CD4-positive, alpha-beta T cell treated with Interleukin-4 for 4 hours (primary cell): ENCODE data around the gene ASB18.
A peak's percentile ranks its signal among the peaks of the same experiment; 100 is the strongest.

Experiments
- DNase-seq: peaks from one replicate; pipeline ENCODE4 v3.0.0-alpha.2; 2020

The ASB18 gene

GRCh38 chr2:236205867-236206645 is 58.1 kb downstream of the ASB18 start:
- no peak for DNase-seq

DNA sequence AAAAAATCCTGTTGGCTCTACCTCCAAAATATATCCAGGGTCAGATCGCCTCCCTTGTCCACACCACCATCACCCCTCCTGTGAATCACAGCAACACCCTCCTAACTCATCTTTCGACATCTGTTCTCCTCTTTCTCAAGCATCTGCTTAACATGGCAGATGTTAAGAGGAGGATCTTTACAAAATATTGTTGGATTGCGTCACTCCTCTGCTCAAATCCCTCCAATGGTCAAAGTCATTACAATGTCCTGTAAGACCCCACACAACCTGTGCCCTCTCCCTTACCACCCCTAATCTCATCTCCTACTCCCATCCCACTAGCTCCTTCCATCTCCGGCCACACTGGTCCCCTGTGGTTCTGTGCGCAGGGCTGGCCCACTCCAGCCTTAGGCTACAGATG is 59.3 kb downstream of the ASB18 start:
- DNase-seq = no peak

DNA sequence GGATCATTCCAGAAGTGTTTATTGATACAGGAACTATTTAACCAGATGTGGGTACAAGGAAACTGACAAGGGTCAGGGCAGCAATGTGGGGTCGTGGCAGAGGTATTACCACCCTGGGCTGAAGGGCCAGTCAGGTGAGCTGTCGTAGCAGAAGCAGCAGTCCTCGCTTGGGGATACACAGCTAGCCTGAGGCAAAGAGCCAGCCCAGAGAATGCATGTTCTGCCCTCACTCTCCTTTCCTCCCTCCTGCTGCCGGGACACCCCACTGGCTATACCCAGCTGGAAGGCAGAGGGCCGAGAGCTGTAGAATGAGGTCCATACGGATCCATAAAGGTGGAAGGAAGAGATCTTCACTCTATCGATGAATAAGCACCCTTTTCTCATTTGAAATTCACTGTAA is 63.8 kb downstream of the ASB18 start:
- DNase-seq = no peak

DNA sequence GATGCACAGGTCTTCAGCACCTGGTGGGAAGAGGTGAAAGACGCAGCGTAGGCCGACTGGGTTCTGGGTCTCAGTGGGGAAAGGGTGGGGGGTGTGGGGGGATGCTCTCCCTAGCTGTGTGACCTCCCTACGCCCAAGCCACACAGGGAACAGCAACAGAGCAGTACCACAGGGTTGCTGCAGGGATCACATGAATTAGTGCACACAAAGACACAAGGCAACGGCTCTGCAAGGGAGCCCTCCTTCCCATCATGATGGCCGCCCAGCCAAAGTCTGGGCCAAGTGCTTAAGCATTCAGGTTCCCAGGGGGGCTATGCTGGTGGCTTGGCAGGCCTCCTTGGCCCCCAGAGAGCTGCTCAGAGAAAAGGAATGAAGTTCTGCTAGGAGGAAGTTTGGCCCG is 67.8 kb downstream of the ASB18 start:
- DNase-seq = no peak

GRCh38 chr2:236195726-236196125 is 68.5 kb downstream of the ASB18 start:
- no peak for DNase-seq

- no peak for DNase-seq
Measured at GRCh38 chr2:236194786-236195185, 69.4 kb downstream of the ASB18 start.

DNA sequence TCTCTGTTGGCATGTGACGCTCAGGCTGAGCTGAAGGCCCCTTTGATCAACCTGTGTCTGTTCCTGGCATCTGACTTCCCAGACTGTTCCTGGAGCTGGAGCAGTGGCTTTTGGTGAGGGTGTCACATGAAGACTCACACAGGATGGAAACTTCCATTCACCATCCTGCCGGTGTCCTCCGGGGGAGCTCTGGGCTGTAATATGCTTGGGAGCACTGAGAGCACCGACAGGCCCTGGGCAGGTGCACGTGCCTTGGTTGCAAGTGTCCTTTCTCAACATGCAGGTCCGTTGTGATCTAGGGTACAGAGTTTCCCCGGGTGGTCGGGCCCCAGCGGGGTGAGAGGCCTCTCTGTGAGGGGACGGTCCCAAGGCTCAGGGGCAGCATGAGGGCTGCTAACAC is 71.2 kb downstream of the ASB18 start:
- no peak for DNase-seq

- DNase-seq = no peak
Measured at GRCh38 chr2:236190674-236191073, 73.5 kb downstream of the ASB18 start.

DNA sequence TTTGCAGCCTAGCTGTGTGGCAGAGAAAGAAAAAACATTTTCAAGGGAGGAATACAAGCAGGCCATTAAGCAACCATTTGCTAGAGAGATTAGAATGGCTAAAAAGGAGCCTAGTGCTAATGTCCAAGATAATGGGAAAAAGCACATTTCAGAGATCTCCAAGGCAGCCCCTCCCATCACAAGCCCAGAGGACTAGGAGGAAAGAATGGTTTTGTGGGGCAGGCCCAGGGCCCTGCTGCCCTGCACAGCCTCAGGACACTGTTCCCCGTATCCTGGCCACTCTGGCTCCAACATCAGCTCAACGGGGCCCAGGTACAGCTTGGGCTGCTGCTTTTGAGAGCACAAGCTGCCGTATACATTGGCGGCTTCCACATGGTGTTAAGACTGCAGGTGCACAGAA is 79.5 kb downstream of the ASB18 start:
- no peak for DNase-seq

- DNase-seq = peak; percentile 19
Measured at GRCh38 chr2:236180831-236181453, 83.3 kb downstream of the ASB18 start.

GRCh38 chr2:236180076-236180816 is 84.0 kb downstream of the ASB18 start:
- DNase-seq = no peak

DNA sequence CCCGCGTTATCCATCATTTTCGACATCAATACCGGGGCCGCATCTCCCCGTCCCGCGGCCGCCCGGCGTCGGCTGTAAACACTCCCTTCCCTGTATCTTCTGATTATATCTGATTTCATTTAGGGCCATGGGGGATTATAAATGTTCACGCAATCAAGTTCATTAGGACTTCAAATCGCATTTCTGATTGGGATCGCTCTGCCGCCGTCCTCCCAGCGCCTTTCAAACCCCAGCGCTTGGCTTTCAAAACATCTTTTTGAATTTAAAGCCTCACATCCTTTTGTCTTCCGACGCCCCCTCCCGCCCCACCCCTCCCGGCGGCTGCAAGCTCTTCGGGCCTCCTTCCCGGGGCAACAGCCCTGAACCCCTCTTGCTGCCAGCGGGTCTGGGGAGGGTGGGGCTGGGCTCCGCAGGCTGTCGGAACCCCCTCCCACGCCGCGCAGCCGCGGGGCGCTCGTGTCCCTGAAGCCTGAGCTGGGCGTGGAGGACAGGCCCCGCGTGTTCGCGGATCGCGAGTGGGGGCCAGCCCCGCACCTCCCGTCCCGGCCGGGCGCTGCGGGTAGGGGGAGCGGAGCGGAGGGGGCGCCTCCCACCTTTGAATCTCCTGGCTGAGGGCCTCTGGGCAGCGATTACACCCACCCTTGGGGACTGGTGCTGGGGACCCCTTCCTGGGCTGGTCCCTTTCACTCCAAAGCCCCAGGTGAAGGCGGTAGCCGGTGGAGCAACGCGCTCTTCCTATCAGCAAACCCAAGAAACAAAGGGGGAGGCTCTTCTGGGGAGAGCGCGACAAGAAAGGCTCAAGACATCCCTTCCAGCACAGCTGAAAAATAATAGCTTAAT is 84.8 kb downstream of the ASB18 start:
- no peak for DNase-seq

DNA sequence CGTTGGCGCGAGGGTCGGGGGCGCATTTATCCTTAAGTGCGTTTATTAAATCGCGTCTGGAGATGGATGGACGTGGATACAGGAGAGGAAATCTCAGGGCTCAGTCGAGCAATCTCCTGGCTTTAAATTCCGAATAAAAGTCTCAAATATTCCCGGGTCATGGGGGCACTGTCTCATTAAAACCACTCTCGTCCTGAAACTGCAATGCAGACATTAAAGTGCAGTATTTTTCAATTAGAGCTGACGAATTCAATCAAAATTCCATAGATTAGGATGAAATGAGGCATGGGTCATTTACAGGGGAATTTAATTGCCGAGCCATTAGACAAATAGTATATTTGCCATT is 85.3 kb downstream of the ASB18 start:
- DNase-seq = no peak

DNA sequence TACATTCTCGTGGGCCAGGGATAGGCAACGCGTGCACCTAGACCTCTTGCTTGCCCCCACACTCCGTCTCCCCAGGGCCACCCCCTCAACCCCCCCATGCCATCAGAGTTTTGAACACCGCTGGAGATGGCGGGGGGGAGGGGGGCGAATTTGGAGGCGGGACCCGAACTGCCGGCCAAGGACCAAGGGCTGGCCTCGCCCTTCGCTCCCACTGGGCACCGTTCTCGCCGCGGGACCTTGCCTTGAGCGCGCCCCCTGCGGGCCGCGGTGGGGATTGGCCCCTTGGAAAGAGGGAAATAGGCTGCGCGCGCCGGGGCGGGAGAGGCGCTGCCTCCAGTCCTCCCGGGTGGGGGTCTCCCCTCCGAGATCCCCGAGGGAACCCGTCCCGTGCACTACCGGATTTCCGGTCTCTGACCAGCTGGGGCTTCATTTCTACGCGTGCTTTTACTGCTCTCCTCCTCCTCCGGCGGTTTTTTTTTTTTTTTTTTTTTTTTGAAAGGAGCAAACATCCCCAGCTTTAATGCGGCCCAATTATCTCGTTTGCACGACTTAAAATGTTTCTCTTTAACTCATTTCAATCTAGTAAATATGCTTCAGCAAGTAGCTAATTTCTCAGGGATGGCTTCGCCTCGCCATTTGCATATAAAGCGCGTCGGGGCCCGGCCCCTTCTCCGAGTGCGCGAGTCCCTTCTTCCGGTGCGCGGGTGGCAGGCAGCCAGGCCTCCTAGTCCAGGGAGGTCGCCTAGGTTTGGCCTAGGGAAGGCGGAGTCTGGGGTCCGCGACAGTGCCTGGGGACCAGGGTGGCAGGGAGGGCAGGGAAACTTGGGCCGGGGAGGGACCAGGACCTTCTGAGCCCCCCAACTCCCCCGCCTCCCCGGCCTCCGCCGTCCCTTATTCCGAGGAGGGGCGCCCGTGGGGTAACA is 86.0 kb downstream of the ASB18 start:
- no peak for DNase-seq

DNA sequence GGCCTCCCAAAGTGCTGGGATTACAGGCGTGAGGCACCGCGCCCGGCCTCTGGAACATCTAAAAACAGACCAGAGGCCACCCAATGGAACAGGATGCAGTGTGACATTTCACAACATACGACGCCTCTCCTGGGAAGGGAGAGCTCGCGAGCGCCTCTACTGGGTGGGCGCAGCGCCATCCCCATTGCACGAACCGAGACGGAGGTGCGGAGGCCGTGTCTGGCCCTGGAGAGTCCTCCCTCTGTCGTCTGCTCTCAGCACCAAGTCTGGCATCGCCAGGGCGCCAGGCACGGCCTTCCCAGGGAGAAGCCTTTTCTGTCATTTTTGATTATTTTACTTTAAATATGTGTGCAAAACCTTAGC is 86.6 kb downstream of the ASB18 start:
- no peak for DNase-seq

DNA sequence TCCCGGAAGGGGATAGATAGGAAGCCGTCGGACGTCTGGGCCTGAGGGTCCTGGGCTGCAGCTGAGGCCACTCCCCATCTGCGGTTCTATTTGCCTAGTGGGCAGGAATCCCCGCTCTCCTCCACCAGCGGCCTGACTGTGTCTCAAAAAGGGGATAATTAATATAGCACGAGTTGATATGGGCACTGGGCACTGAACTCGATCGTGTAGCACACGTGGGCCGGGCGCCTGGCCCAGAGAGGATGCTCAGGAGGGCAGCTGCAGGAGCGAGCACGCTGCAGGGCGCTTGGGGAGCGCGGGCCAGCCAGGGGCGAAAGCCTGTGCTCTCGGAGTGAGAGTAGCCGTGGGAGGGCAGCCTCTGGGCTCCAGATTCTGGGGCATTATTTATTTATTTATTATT is 87.3 kb downstream of the ASB18 start:
- DNase-seq = no peak

DNA sequence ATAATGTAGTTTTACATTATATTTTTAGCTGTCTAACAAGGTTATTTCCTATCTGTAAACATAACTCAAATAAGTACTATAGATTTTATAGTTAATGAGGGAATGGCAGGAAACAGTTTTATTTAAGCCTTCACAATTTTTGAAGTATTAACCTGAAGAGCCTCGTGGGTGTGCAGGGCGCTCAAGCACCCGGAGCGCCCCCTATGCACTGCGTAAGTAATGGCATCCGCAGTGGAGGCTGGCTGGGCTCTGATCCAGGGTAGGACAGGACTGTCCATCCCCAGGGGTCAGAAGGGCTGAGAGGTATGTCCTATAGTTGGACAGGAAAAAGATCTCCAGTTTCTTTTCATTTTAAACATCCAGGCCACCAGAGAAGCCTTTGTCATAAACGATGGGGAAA is 87.8 kb downstream of the ASB18 start:
- DNase-seq = no peak

DNA sequence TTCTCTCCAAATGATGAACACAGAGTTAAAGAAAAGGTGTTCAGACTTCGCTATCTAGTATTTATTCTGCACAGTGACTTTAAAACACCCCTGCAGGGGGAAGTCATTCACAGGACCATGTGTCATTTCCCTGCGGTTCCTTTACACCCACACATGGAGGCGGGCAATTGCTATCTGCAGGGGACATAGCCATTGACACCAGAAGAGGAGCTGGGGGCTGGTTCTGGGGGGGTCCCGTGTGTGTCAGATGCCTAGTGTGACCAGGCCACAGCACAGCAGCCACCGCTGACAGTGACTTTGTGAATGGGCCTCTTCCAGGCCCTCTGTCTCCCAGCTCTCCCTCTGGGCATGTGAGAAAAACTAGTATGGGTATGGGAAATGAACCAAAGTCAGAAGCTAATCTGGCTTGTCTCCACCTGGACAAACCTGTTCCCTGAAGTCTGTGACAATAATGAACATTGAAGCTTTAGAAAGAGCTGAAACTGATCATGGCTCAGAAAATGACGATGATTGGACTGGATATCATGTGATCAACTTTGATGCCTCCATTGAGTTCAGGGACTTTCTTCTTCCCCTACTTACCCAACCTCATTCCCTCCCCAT is 88.6 kb downstream of the ASB18 start:
- DNase-seq = no peak

DNA sequence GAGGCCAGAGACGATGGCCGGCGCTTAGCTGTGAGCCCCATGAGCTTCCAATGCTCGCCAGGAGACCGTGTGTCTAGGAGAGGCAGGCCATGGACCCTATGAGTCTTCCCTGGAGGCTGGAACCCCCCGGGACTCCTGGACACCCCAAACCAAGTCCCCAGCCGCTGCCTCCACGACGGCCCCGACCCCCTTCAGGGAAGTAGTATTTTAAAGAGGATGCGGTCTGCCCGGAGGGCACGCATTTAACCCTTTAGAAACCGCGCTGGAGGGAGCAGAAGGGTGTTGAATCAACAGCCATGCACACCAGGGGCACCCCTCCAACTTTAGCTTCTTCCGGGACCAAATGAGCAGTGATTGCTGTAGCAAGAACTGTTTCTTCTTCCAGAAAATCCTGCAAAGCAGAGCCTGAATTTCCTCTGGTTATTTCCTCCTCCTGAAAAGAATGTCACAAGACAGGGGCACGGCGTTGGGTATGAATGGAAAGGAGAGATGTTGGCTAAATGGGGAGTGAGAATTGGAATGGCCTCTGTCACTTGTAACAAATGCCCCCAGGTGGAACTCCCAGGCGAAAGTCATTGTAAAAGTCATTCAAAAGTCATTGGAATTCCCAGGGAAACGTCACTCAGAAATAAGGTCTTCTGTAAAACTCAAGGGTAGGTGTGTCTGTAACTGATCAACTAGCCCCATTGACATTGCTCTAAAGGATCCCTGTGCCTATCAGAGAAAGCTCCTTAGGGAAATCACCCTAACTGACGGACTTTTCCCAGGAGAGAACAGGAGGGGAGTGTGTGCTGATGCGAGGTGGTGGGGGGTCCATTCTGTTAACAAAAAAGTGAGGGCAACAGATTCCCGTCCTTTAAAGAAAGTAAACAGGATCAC is 90.2 kb downstream of the ASB18 start:
- DNase-seq = no peak

- DNase-seq = no peak
Measured at GRCh38 chr2:236173036-236173728, 91.0 kb downstream of the ASB18 start.
